ENCODE data around the gene TM4SF20. TPM values are rescaled to one million over a fixed set of nuclear protein-coding genes. Genes with fewer than 3 reads are reported as not detected.

TM4SF20 gene
- not detected in 2 replicates for total RNA-seq

GRCh38 chr2:227379095-227379494, at the start of gene TM4SF20:
Gene TM4SF20, minus strand, starts transcription at chr2:227379306. Its CDS starts 38 bp downstream, at chr2:227379268.
- no peaks in the 10 kb centered on the region for H3K36me3 Mint-ChIP-seq (ENCODE audit: low read depth)
- no peak for DNase-seq (ENCODE audit: low spot score)
- H3K27me3 Mint-ChIP-seq (ENCODE audit: insufficient read depth): no peaks in the 10 kb centered on the region
- peaks cover 6% of the 10 kb centered on the region for H3K9me3 Mint-ChIP-seq
- H3K4me3 Mint-ChIP-seq: no peak within 1 kb of the TSS
- H3K27ac Mint-ChIP-seq: no peak within 1 kb of the TSS
- peaks cover 7% of the 10 kb centered on the region for H3K4me1 Mint-ChIP-seq (ENCODE audit: low read depth)
- intact Hi-C loops (cut with micrococcal nuclease): no loop called here

- Mint-ChIP-seq H3K36me3 (ENCODE audit: low read depth) (peaks cover 2% of the 10 kb centered on the region), H3K4me3 (no peak overlapping the region), H3K27me3 (ENCODE audit: insufficient read depth) (no peaks in the 10 kb centered on the region), H3K9me3 (peaks cover 21% of the 10 kb centered on the region), H3K27ac (no peak overlapping the region), H3K4me1 (ENCODE audit: low read depth) (peaks cover 7% of the 10 kb centered on the region)
- intact Hi-C loops (cut with micrococcal nuclease): no loop called here
- no peak for DNase-seq (ENCODE audit: low spot score)
Observed at GRCh38 chr2:227428731-227429285, 49.7 kb upstream of the TM4SF20 start.

DNA sequence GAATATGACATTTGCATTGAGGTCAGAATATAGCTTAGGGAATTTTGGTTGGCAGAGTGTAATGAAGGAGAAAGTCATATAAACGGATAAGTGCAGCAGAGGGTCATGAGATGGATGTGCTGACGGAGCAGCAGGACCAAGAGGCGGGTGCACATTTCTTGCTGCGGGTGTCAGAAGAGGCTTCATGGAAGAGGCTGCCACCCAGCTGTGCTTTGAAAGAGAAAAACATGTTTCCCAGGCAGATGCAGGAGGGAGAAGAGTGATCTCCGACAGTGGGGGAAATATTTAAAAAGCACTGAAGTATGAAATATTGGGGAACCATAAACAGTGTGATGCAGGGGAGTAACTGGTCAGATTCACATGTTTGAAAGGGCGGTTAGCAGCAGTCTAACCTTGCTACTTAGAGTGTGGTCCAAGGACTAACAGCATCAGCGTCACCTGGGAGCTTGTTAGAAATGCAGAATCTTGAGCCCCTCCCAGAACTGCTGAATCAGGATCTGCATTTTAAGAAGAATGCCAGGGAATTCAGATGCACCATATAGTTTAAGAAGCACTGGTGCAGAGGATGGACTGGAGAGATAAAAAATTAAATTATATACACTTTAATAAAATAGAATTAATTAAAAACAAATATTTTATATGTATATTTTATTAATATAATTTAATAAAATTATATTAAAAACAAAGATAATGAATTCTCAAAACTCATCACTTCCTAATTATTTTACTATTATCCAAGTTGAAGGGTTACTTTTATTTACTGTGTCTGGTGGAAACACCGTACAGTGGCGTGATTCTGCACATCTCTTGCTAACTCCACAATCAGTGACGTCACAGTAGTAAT, 44.8 kb upstream of the TM4SF20 start:
- H3K27ac Mint-ChIP-seq: no peak overlapping the region
- H3K27me3 Mint-ChIP-seq (ENCODE audit: insufficient read depth): peaks cover 3% of the 10 kb centered on the region
- intact Hi-C loops (cut with micrococcal nuclease): no loop called here
- peaks cover 7% of the 10 kb centered on the region for H3K9me3 Mint-ChIP-seq
- DNase-seq (ENCODE audit: low spot score): no peak
- peaks cover 5% of the 10 kb centered on the region for H3K4me1 Mint-ChIP-seq (ENCODE audit: low read depth)
- H3K4me3 Mint-ChIP-seq: no peak overlapping the region
- no peaks in the 10 kb centered on the region for H3K36me3 Mint-ChIP-seq (ENCODE audit: low read depth)

DNA sequence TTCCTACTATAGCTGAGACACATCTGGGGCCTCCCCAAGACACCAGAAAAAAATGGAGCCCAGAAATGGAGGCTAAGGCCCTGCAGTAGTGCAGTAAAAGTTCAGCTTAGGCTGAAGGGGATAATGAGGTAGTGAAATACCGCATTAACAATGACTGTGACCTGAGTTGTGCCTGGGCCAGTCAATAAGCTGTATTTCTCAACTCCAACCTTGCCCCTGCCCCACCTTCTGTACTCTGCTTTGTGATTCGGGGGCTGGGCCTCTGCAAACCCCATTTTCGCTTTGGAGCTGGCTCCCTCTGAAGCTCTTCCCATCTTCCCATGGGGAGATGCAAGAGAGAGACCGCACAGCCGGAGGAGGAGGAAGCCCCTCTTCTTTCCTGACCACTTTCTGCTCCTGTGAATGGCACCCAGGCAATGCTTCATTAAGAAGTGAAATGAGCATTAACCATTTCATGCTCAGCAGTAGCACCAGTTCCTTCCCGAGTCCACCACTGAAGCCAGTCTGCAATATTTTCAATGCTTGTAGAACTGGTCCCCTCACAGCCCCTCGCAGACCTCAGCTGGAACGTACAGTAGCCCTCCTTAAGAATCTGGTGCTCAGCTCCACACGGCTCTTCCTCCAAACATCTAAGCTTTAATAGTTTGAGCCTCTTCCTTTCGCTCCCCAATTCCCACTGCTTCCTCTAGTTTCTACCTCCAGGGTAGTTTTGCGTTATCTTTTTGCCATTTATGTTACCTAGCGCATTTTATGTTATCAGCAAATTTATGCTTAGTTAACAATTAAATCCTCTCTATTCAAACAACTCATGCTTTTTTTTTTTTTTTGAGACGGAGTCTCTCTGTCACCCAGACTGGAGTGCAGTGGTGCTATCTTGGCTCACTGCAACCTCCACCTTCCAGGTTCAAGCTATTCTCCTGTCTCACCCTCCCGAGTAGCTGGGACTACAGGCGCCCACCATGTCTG, 41.3 kb upstream of the TM4SF20 start:
- intact Hi-C loops (cut with micrococcal nuclease): no loop called here
- no peak for DNase-seq (ENCODE audit: low spot score)
- no peak overlapping the region for H3K4me3 Mint-ChIP-seq
- peaks cover 3% of the 10 kb centered on the region for H3K27me3 Mint-ChIP-seq (ENCODE audit: insufficient read depth)
- peaks cover 24% of the 10 kb centered on the region for H3K4me1 Mint-ChIP-seq (ENCODE audit: low read depth)
- H3K9me3 Mint-ChIP-seq: peaks cover 7% of the 10 kb centered on the region
- no peak overlapping the region for H3K27ac Mint-ChIP-seq
- no peaks in the 10 kb centered on the region for H3K36me3 Mint-ChIP-seq (ENCODE audit: low read depth)

- Mint-ChIP-seq H3K27ac (peak overlapping the region; percentile 16), H3K4me1 (ENCODE audit: low read depth) (peaks cover 54% of the 10 kb centered on the region), H3K9me3 (peaks cover 13% of the 10 kb centered on the region), H3K36me3 (ENCODE audit: low read depth) (peaks cover 7% of the 10 kb centered on the region), H3K27me3 (ENCODE audit: insufficient read depth) (no peaks in the 10 kb centered on the region), H3K4me3 (no peak overlapping the region)
- intact Hi-C loops (cut with micrococcal nuclease): loop anchor here (10.0 kb wide), 1 partner anchor 238 kb away; no protein-coding TSS in a partner anchor
- DNase-seq (ENCODE audit: low spot score): no peak
Observed at GRCh38 chr2:227416701-227417100, 37.6 kb upstream of the TM4SF20 start.

DNA sequence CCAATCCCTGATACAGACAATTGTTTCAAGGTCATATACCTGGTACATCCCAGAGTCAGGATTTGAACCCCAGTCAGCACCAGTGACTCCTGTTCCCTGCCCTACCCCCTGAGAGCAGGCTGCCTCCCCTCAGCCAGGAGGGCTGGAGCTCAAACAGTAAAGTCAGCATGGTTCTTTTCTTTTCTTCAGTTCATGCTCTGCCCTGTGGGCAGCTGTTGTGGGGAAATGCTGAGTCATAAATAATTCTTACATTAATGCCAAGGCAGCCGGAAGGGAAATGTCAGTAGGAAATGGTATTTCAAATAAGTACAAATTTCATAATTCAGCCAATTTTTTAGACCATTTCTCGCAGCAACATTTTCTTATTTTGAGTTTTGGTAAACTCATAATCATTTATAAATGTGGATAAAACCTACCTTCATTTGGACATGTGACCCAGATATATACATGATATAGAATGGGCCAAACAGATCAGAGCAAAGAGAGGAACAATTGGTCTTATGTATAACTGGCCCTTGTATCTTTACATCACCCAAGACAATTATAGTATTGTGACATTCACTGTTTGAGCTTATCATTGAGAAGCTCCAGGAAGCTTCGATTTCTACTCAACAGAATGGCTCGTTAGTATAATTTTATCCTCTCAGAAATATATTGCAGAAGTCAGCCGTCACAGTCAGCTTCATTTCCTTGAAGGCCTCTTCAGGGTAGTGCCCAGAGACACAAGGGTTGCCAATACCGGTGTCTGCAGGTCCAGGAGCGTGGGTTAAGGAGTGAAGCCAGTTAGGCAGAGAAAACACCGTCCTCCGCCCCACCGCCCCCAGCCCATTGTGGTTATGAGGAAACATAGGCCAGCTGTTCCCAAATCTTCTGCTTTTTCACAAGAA, 36.7 kb upstream of the TM4SF20 start:
- Mint-ChIP-seq H3K4me3 (peak overlapping the region; percentile 37), H3K27me3 (ENCODE audit: insufficient read depth) (no peaks in the 10 kb centered on the region), H3K36me3 (ENCODE audit: low read depth) (peaks cover 7% of the 10 kb centered on the region), H3K9me3 (peaks cover 13% of the 10 kb centered on the region), H3K4me1 (ENCODE audit: low read depth) (peaks cover 63% of the 10 kb centered on the region), H3K27ac (peak overlapping the region; percentile 63)
- no peak for DNase-seq (ENCODE audit: low spot score)
- intact Hi-C loops (cut with micrococcal nuclease): loop anchor here (10.0 kb wide), 1 partner anchor 239 kb away; no protein-coding TSS in a partner anchor

DNA sequence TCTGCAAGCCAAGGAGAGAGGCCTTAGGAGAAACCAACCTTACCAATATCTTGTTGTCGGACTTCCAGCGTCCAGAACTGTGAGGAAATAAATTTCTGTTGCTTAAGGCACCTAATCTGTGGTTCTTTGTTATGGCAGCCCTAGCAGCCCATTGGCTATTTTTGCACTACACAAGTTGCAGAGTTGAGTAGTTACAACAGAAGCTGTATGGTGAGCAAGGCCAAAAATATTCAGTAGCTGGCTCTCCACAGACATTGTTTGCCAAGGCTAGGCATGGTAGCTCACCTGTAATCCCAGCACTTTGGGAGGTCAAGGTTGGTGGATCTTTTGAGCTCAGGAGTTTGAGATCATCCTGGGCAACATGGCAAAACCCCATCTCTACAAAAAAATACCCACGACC, 35.7 kb upstream of the TM4SF20 start:
- Mint-ChIP-seq H3K36me3 (ENCODE audit: low read depth) (peaks cover 7% of the 10 kb centered on the region), H3K4me3 (no peak overlapping the region), H3K9me3 (peaks cover 6% of the 10 kb centered on the region), H3K4me1 (ENCODE audit: low read depth) (peaks cover 66% of the 10 kb centered on the region), H3K27me3 (ENCODE audit: insufficient read depth) (no peaks in the 10 kb centered on the region), H3K27ac (no peak overlapping the region)
- intact Hi-C loops (cut with micrococcal nuclease): loop anchor here (10.0 kb wide), 1 partner anchor 240 kb away; no protein-coding TSS in a partner anchor
- no peak for DNase-seq (ENCODE audit: low spot score)

DNA sequence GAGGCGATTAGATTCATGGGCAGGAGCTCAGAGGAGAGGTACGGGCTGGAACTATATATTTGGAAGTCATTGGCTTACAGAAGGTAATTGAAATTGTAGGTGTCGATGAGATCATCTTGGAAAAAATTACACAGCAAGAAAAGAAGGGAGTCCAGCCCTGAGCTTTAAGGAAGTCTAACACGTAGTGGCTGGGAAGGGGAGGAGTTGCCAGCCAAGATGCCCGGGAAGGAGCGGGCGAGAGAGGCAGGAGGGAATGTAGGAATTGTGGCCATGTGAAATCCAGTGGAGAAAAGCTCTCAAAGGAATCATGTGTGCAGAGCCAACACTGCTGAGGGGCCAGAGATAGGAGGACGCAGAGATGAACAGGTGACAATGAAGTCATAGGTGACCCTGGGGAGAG, 34.3 kb upstream of the TM4SF20 start:
- no peaks in the 10 kb centered on the region for H3K27me3 Mint-ChIP-seq (ENCODE audit: insufficient read depth)
- peak overlapping the region; percentile 83 for H3K27ac Mint-ChIP-seq
- no peak for DNase-seq (ENCODE audit: low spot score)
- peaks cover 7% of the 10 kb centered on the region for H3K36me3 Mint-ChIP-seq (ENCODE audit: low read depth)
- H3K9me3 Mint-ChIP-seq: peaks cover 6% of the 10 kb centered on the region
- H3K4me1 Mint-ChIP-seq (ENCODE audit: low read depth): peaks cover 66% of the 10 kb centered on the region
- intact Hi-C loops (cut with micrococcal nuclease): loop anchor here (10.0 kb wide), 1 partner anchor 241 kb away; no protein-coding TSS in a partner anchor
- peak overlapping the region; percentile 30 for H3K4me3 Mint-ChIP-seq

GRCh38 chr2:227412877-227413276, 33.8 kb upstream of the TM4SF20 start:
- peaks cover 6% of the 10 kb centered on the region for H3K9me3 Mint-ChIP-seq
- no peaks in the 10 kb centered on the region for H3K27me3 Mint-ChIP-seq (ENCODE audit: insufficient read depth)
- H3K4me3 Mint-ChIP-seq: peak overlapping the region; percentile 30
- peak overlapping the region; percentile 83 for H3K27ac Mint-ChIP-seq
- peaks cover 65% of the 10 kb centered on the region for H3K4me1 Mint-ChIP-seq (ENCODE audit: low read depth)
- intact Hi-C loops (cut with micrococcal nuclease): loop anchor here (10.0 kb wide), 1 partner anchor 242 kb away; no protein-coding TSS in a partner anchor
- peaks cover 7% of the 10 kb centered on the region for H3K36me3 Mint-ChIP-seq (ENCODE audit: low read depth)
- DNase-seq (ENCODE audit: low spot score): no peak

DNA sequence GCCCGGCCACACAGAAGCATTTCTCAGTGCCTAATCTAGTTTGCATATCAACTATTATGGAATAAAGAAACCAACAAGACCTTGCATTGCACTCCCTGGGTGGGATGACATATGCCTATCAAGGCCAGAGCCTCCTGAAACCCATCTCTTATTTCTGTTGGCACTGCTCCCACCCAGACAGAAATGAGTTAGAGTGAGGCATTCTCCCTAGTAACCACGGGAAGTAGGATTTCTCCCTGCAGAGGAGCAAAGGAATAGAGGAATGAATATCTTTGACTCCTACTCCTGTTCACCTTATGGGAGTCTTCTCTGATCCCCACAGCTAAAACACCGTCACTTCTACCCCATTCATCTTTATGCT, 32.9 kb upstream of the TM4SF20 start:
- peak overlapping the region; percentile 93 for H3K27ac Mint-ChIP-seq
- H3K4me3 Mint-ChIP-seq: peak overlapping the region; percentile 56
- no peaks in the 10 kb centered on the region for H3K27me3 Mint-ChIP-seq (ENCODE audit: insufficient read depth)
- peaks cover 7% of the 10 kb centered on the region for H3K36me3 Mint-ChIP-seq (ENCODE audit: low read depth)
- H3K9me3 Mint-ChIP-seq: peaks cover 6% of the 10 kb centered on the region
- DNase-seq (ENCODE audit: low spot score): no peak
- H3K4me1 Mint-ChIP-seq (ENCODE audit: low read depth): peaks cover 65% of the 10 kb centered on the region
- intact Hi-C loops (cut with micrococcal nuclease): loop anchor here (1.0 to 10.0 kb wide), 9 partner anchors 38 to 576 kb away; partner anchors contain the start of genes AGFG1, MFF and RHBDD1

- H3K4me1 Mint-ChIP-seq (ENCODE audit: low read depth): peaks cover 66% of the 10 kb centered on the region
- peak overlapping the region; percentile 63 for H3K4me3 Mint-ChIP-seq
Observed at GRCh38 chr2:227411320-227411989, 32.3 kb upstream of the TM4SF20 start.

More at GRCh38 chr2:227411320-227411989, 32.3 kb upstream of the TM4SF20 start:
- intact Hi-C loops (cut with micrococcal nuclease): loop anchor here (1.0 to 10.0 kb wide), 9 partner anchors 37 to 575 kb away; partner anchors contain the start of genes AGFG1, MFF and RHBDD1
- H3K9me3 Mint-ChIP-seq: peaks cover 6% of the 10 kb centered on the region
- peak; percentile 47 for DNase-seq (ENCODE audit: low spot score)
- H3K27me3 Mint-ChIP-seq (ENCODE audit: insufficient read depth): no peaks in the 10 kb centered on the region
- peaks cover 7% of the 10 kb centered on the region for H3K36me3 Mint-ChIP-seq (ENCODE audit: low read depth)
- peak overlapping the region; percentile 93 for H3K27ac Mint-ChIP-seq

Measured in activated T-helper 1 cell treated with anti-CD3 and anti-CD28 coated beads, Interleukin-12 subunit alpha, Interleukin-12 subunit beta, Interleukin-2, Interleukin-4 antibody, amounts not matched to agents 30 ng/mL and 10 ng/mL and 1 ng/mL, durations not matched to agents 14 hours and 24 hours and 36 hours (primary cell).